Loucy (cell line): ENCODE measurements around the gene CAPN14.

Source experiments
- H2AFZ ChIP-seq: fragments of 200-600 bp; sonication (generic); 2 replicates; pipeline ENCODE4 v1.6.0; 2016; ENCODE audit warnings: antibody characterized with exemption, mild to moderate bottlenecking, low read length, moderate library complexity
- H3F3A ChIP-seq: fragments of 200-600 bp; 2 replicates; pipeline ENCODE4 v1.6.0; 2016; ENCODE audit warnings: antibody characterized with exemption, low read depth, mild to moderate bottlenecking
- H3K27me3 ChIP-seq: fragments of 200-600 bp; sonication (generic); 2 replicates; pipeline ENCODE4 v1.6.1; 2014; ENCODE audit warnings: low read length, mild to moderate bottlenecking; ENCODE audit not compliant: insufficient read depth, poor library complexity, severe bottlenecking
- H3K36me3 ChIP-seq: fragments of 200-600 bp; sonication (generic); 2 replicates; pipeline ENCODE4 v1.6.1; 2016; ENCODE audit warnings: low read length; ENCODE audit not compliant: insufficient read depth
- H3K4me1 ChIP-seq: fragments of 200-600 bp; sonication (generic); 2 replicates; pipeline ENCODE4 v1.5.1; 2014; ENCODE audit warnings: low read length, mild to moderate bottlenecking; ENCODE audit not compliant: insufficient read depth, poor library complexity, severe bottlenecking
- H3K4me2 ChIP-seq: fragments of 200-600 bp; sonication (generic); 2 replicates; pipeline ENCODE4 v1.6.0; 2014; ENCODE audit warnings: antibody characterized with exemption, low read length, low read depth, mild to moderate bottlenecking; ENCODE audit not compliant: poor library complexity, severe bottlenecking
- H3K4me3 ChIP-seq: fragments of 200-600 bp; sonication (generic); 2 replicates; pipeline ENCODE4 v1.5.1; 2014; ENCODE audit warnings: low read length, mild to moderate bottlenecking, mixed read lengths; ENCODE audit not compliant: poor library complexity, severe bottlenecking
- H3K79me2 ChIP-seq: fragments of 200-600 bp; sonication (generic); 2 replicates; pipeline ENCODE4 v1.6.1; 2014; ENCODE audit warnings: low read length; ENCODE audit not compliant: insufficient read depth
- H3K9ac ChIP-seq: fragments of 200-600 bp; sonication (generic); 2 replicates; pipeline ENCODE4 v1.6.0; 2014; ENCODE audit warnings: mild to moderate bottlenecking, low read depth, low read length, moderate library complexity; ENCODE audit not compliant: poor library complexity, severe bottlenecking
- H3K9me2 ChIP-seq: fragments of 200-600 bp; sonication (generic); replicated peaks from 2 replicates; pipeline ENCODE4 v1.6.1; 2016; ENCODE audit warnings: low read depth, low read length, mixed read lengths
- H3K9me3 ChIP-seq: fragments of 200-600 bp; sonication (generic); 2 replicates; pipeline ENCODE4 v1.6.1; 2014; ENCODE audit warnings: mild to moderate bottlenecking, antibody characterized with exemption, low read length, low read depth; ENCODE audit not compliant: insufficient read depth
- H4K20me1 ChIP-seq: fragments of 200-600 bp; sonication (generic); 2 replicates; pipeline ENCODE4 v1.6.0; 2014; ENCODE audit warnings: antibody characterized with exemption, low read length, mild to moderate bottlenecking; ENCODE audit not compliant: insufficient read depth, poor library complexity, severe bottlenecking
- CTCF ChIP-seq: fragments of 200-600 bp; sonication (generic); conservative IDR thresholded peaks from 2 replicates; pipeline ENCODE4 v1.5.1; 2014; ENCODE audit warnings: mild to moderate bottlenecking, antibody characterized with exemption, low read length
- EZH2phosphoT487 ChIP-seq: fragments of 200-600 bp; IDR thresholded peaks from 2 replicates; pipeline ENCODE4 v1.6.1; 2018; ENCODE audit warnings: antibody characterized with exemption, mild to moderate bottlenecking, moderate library complexity, borderline replicate concordance

The CAPN14 gene

GRCh38 chr2:31171142-31171541 is 46.2 kb downstream of the CAPN14 start:
- Histone ChIP-seq H3K27me3 (no peaks in the 10 kb centered on the region), H3K4me3 (no peak overlapping the region), H3K36me3 (no peaks in the 10 kb centered on the region), H3K9ac (no peak overlapping the region), H2AFZ (no peak overlapping the region), H4K20me1 (no peaks in the 10 kb centered on the region), H3K4me1 (no peaks in the 10 kb centered on the region), H3K9me2 (no peaks in the 10 kb centered on the region), H3K9me3 (no peaks in the 10 kb centered on the region), H3K4me2 (no peak overlapping the region), H3F3A (no peaks in the 10 kb centered on the region), H3K79me2 (no peaks in the 10 kb centered on the region)
- TF ChIP-seq EZH2phosphoT487 (no peak), CTCF (no peak)

GRCh38 chr2:31170071-31170698 is 47.1 kb downstream of the CAPN14 start:
- no peaks in the 10 kb centered on the region for H3K36me3 ChIP-seq
- no peaks in the 10 kb centered on the region for H4K20me1 ChIP-seq
- H3K9me3 ChIP-seq: no peaks in the 10 kb centered on the region
- no peak overlapping the region for H3K4me3 ChIP-seq
- H3F3A ChIP-seq: no peaks in the 10 kb centered on the region
- no peak overlapping the region for H3K4me2 ChIP-seq
- no peaks in the 10 kb centered on the region for H3K9me2 ChIP-seq
- no peaks in the 10 kb centered on the region for H3K4me1 ChIP-seq
- 0 out of 2 replicates have a peak overlapping the region, but pooled peaks have one; percentile 54 for H2AFZ ChIP-seq
- H3K27me3 ChIP-seq: no peaks in the 10 kb centered on the region
- H3K79me2 ChIP-seq: no peaks in the 10 kb centered on the region
- TF ChIP-seq EZH2phosphoT487 (no peak), CTCF (peak; percentile 95)
- H3K9ac ChIP-seq: no peak overlapping the region

GRCh38 chr2:31168291-31168690 is 49.0 kb downstream of the CAPN14 start:
- no peaks in the 10 kb centered on the region for H4K20me1 ChIP-seq

More at GRCh38 chr2:31168291-31168690, 49.0 kb downstream of the CAPN14 start:
- Histone ChIP-seq H3K4me1 (no peaks in the 10 kb centered on the region), H3K4me3 (no peak overlapping the region), H3K9me2 (no peaks in the 10 kb centered on the region), H3K9ac (no peak overlapping the region), H2AFZ (no peak overlapping the region), H3F3A (no peaks in the 10 kb centered on the region), H3K4me2 (no peak overlapping the region), H3K27me3 (no peaks in the 10 kb centered on the region), H3K36me3 (no peaks in the 10 kb centered on the region), H3K9me3 (no peaks in the 10 kb centered on the region), H3K79me2 (no peaks in the 10 kb centered on the region)
- TF ChIP-seq CTCF (no peak), EZH2phosphoT487 (no peak)
